HG03060 (cell line): Measurements from ENCODE around the gene CFAP100.

ENCODE experiments used
- ATAC-seq: cut with Tn5 transposase; IDR thresholded peaks from one replicate; pipeline ENCODE4 v1.9.1; 2021; ENCODE audit warnings: low read depth, moderate number of reproducible peaks; ENCODE audit not compliant: unreplicated experiment

The CFAP100 gene

GRCh38 chr3:126356373-126357264 is 38.1 kb upstream of the CFAP100 start:
- ATAC-seq = no peak

DNA sequence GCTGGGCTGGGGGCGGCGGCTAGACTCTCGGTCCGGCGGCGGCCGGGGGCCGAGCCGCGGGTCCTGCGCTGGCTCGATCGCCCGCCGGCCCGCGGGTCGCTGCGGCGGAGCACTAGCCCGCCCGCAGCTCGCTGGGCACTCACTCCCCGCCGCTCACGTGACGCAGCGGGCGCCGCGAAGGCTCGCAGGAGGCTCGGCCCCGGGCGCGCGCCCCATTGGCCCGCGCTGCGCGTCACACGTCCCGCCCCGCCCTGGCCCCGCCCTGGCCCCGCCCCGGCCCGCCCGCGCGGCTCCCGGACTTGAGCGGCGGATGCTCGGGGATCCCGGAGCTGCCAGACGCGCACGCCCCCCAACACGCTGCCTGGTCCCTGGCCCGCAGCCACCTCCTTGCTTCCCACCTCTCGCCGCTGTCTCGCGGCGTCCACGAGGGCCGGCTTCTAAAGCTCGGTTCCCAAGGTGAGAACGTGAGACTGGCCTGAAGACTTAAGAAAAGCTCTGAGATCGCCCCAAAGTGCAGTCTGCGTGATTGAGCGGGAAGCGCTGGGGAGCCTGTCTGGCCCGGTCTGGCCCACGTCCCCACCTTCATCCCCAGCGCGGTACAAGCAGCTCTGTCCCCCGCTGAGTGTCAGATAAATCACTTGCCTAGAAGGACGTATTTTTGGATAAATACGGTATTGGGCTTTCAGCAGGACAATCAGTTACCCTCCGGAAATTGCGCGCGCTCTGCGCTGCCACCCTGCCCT is 37.2 kb upstream of the CFAP100 start, which contains the start of gene KLF15:
KLF15 (minus strand) TSS at position 114 of the 743 bp plus-strand sequence. CDS start 4,486 bp downstream, outside the sequence.
- no peak for ATAC-seq

DNA sequence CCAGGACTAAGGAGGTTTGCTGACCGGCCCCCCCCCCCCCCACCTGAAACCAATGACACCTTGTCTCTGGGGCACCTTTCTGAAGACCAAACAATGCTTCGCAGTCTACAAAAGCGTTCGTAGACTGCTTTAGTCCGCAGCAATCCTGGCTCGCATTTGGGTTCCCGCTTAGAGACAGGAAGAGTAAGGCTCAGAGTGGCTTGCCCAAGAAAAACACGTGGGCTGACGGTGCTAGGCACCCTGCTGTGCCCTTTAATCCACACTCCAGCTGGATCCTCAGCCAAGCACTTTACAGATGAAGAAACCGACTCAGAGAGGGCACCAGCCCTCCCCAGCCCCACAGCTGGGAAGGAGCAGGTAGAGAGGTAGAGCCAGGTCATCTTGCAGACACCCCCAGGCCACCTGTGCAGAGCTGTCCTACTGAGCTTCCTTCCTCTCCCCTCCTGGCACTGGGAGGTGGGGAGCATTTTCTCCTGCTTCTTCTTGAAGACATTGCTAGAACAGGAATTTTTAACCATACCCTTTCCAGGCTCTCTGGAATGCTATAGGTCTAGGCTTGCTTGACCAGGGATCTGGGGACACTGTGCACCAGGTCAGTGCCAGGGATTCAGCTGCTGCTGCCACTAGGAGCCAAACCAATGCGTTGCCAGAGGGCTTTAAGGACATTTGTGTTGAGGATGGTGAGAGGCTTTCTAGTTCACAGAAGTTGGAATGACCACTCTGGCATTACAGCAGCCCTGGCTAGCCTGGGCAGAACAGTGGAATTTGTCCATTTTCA is 36.5 kb upstream of the CFAP100 start:
- ATAC-seq = no peak

GRCh38 chr3:126358816-126359181 is 35.9 kb upstream of the CFAP100 start:
- ATAC-seq = no peak

- ATAC-seq = no peak
Observed at GRCh38 chr3:126360046-126360713, 34.5 kb upstream of the CFAP100 start.

DNA sequence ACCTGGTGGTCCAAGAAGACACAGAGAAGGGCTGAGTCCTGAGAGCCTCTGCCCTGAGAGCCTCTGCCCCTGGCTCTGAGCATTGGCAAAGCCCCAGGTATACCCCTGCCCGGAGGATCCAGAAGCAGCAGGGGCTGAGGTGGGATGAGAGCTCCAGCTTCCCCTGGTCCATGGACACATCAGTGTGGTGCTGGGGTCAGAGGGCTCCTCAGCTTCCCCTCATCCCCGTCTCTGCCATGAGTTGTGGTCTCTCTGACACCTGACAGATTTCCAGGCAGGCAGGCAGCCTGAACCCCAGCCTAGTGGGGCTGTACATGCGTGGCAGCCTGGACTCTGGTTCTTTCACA is 34.0 kb upstream of the CFAP100 start:
- ATAC-seq = no peak

- ATAC-seq = no peak
Observed at GRCh38 chr3:126361211-126361610, 33.5 kb upstream of the CFAP100 start.

DNA sequence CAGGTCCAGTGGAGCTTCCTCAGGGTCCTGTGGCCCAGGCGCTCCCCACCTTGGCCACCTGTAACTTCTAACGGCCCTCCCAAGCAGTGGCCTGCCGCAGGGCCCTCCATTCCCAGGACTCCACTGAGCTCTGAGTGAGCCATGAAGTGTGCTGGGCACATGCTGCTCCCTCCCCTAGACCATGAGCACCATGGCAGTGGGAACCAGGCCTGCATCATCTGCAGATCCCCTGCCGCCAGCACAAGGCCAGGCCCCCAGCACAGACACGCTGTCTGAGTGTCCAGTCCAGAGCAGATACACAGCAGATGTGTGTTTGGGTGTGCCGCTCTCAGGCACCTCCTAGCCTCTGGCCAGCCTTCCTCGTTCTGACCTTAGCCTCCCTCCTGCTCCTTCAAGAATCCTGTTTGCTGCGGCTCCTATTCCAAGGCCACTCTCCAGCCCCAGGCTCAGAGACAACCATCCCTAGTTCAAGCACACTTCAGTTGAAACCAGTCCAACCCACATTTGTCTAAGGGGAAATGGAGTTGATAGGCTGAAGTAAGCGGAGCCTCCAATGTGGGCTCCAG is 30.5 kb upstream of the CFAP100 start:
- ATAC-seq = no peak

- no peak for ATAC-seq
Observed at GRCh38 chr3:126364731-126365301, 29.9 kb upstream of the CFAP100 start.

DNA sequence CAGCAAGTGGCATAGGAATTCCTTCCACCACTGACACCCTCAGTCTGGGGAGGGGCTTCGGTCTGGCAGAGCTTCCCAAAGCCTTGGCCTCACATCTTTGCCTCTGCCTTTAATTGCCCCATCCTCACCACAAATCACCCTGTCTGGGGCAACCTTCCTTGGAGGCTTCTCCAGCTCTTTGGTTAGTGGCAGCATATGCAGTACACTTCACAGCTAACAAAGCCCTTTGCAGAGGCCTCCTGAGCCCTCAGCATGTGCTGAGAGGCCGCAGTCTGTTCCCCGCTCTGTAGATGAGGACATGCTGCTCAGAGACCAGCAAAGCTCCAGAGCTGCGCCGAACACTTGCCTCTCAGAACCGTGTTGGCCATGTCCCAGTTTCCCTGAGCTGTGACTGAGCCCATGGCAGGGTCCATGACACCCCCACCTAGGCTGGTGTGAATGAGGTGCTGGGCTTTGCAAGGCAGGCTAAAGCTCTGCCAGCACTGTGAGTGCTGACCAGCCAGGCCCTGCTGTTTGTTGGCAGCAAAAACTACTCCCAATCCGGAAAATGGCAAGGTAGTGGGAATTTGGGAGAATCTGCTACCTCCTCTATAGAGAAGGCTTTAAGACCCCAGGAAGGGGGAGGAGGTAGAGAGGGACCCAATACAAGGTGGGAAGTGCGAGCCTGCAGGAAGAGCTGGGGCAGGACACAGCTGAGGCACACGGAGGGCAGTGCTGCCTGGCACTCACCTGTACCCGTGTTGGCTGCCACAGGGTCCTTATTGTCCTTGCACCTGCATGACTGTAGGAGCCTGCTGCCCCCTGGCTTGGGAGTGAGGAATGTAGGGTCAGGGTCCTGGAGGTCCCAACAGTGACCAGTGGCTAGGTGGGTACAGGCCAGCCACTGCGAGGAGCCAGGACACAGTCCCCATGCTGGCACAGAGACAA is 29.1 kb upstream of the CFAP100 start:
- no peak for ATAC-seq

DNA sequence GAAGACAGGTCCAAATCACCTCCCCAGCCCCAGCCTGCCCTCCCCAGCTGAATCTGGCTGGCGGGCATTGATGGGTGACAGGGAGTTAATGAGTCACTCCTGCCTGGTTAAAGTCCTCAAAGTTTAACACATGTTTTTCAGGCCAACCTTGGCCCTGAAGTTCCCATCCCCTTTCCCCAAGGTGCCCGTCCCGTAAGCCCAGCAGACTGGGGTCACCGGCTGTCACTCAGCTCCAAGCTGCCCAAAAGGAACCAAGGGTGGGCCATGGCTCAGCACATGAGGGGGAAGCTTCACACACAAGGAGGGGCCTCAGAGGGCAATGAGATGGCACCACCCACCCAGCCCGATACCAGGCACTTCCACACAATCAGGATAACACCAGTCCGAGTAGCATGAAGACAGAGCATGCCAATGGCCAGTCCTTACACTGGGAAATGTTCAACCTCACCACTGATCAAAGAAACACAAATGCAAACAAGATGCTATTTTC is 27.3 kb upstream of the CFAP100 start:
- ATAC-seq = no peak

- ATAC-seq = no peak
Observed at GRCh38 chr3:126369490-126369889, 25.2 kb upstream of the CFAP100 start.

GRCh38 chr3:126370055-126370454 is 24.7 kb upstream of the CFAP100 start:
- ATAC-seq = no peak

GRCh38 chr3:126370606-126371005 is 24.1 kb upstream of the CFAP100 start:
- no peak for ATAC-seq

- ATAC-seq = no peak
Observed at GRCh38 chr3:126371096-126371705, 23.5 kb upstream of the CFAP100 start.

GRCh38 chr3:126372413-126373145 is 22.1 kb upstream of the CFAP100 start:
- no peak for ATAC-seq

DNA sequence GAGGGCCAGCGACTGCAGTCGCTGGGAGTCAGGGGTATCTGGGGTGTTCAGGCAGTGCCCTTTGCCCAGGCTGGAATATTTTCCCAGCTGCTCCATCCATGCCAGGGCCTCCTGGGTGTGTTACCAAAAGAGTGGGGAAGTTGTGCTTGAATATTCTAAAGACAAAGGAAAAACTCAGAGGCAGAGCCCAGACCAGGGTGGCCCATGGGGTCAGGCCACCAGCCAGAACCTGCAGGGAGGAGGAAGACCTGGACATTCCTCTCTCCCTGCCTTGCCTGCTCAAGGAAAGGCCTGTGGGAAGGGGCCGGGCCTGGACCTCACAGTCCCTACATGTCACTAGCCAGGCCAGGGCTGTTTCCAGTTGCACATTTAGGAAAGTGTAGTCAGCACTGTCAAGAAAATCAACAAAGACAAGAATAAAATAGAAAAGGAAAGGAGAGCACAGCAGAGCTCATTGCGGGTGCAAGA is 21.5 kb upstream of the CFAP100 start:
- ATAC-seq = no peak
